Measurements from ENCODE around the gene MSRB3. TPM values are rescaled to one million over a fixed set of nuclear protein-coding genes. Genes with fewer than 3 reads are reported as not detected.

The MSRB3 gene
- total and polyA plus RNA-seq, 2 of the 4 experiments (the other 2 are of a cell fraction), result 31.7 to 35.7 TPM

DNA sequence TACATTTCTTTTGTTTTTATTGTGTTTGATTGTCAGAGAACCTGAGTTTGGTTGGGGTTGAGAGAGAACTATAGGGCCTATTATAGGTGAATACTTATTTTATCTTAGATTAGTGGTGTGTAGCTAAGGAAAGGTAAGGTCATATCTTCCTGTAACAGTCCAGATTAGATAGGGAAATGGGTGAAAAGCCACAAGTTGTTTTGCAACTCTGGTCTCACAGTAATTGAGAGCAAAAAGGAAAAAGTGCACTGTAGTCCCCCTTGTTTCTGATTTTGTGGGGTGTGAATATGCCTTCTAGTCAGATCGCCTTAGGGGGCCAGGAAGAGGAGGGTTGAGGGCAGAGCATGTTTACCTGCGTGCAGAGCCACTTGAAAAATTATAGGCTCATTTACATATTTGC, 8.9 kb downstream of the MSRB3 start:
- H3K4me2 ChIP-seq (ENCODE audit: low read depth, low read length), result no peak overlapping the region
- H3K9me3 ChIP-seq (ENCODE audit: control insufficient read depth, insufficient read depth, low read length), result no peaks in the 10 kb centered on the region
- H2AK9ac ChIP-seq (replicated peaks; ENCODE audit: low read depth, low read length, poor library complexity), result peak overlapping the region; percentile 66
- H3K18ac ChIP-seq (ENCODE audit: low read depth, low read length), result no peak overlapping the region
- no TSS peak for BruUV-seq (replicated peaks)
- H3K4ac ChIP-seq (ENCODE audit: low read depth, low read length), result no peak overlapping the region
- no peak overlapping the region for H3K9ac ChIP-seq (ENCODE audit: low read depth, low read length)
- TF ChIP-seq ELK1 (IDR thresholded peaks at IDR 0.05; ENCODE audit: borderline replicate concordance, low read depth, low read length) (no peak), POLR2A (IDR thresholded peaks at IDR 0.05; ENCODE audit: low read depth, low read length) (no peak), RFX5 (IDR thresholded peaks at IDR 0.05; ENCODE audit: low read depth, low read length) (no peak), SMC3 (IDR thresholded peaks at IDR 0.05; ENCODE audit: low read depth, low read length) (no peak), MAFK (IDR thresholded peaks at IDR 0.05; ENCODE audit: low read depth, low read length) (no peak)
- TF ChIP-seq, protein P1, sequence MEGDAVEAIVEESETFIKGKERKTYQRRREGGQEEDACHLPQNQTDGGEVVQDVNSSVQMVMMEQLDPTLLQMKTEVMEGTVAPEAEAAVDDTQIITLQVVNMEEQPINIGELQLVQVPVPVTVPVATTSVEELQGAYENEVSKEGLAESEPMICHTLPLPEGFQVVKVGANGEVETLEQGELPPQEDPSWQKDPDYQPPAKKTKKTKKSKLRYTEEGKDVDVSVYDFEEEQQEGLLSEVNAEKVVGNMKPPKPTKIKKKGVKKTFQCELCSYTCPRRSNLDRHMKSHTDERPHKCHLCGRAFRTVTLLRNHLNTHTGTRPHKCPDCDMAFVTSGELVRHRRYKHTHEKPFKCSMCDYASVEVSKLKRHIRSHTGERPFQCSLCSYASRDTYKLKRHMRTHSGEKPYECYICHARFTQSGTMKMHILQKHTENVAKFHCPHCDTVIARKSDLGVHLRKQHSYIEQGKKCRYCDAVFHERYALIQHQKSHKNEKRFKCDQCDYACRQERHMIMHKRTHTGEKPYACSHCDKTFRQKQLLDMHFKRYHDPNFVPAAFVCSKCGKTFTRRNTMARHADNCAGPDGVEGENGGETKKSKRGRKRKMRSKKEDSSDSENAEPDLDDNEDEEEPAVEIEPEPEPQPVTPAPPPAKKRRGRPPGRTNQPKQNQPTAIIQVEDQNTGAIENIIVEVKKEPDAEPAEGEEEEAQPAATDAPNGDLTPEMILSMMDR (conservative IDR thresholded peaks at IDR 0.05; ENCODE audit: low read depth, low read length), result no peak
- no peak overlapping the region for H2BK120ac ChIP-seq (ENCODE audit: low read depth, low read length)
- no CpG with 5 or more reads among the region's 2 CpGs for WGBS, 2 experiments (ENCODE audit: extremely low coverage in 2 of 2, insufficient read length in 1 of 2)
- no peak overlapping the region for H2BK15ac ChIP-seq (ENCODE audit: low read depth, low read length)
- no peak overlapping the region for H4K8ac ChIP-seq (ENCODE audit: low read depth in 2 of 2, low read length in 2 of 2)
- ATAC-seq (ENCODE audit: low read depth) (no peak), DNase-seq (no peak)
- H3K4me1 ChIP-seq (ENCODE audit: control insufficient read depth, insufficient read depth, low read length), result peaks cover 1% of the 10 kb centered on the region; the same call in 1 of the 2 replicates
- H3K27ac ChIP-seq (ENCODE audit: insufficient read depth, low read length), result no peak overlapping the region
- no peak overlapping the region for H2AFZ ChIP-seq (replicated peaks; ENCODE audit: low read length, poor library complexity)
- no peak overlapping the region for H2BK20ac ChIP-seq (ENCODE audit: low read depth, low read length)
- in situ Hi-C loops (cut with MboI; ENCODE audit: low sequenced_read_pairs), result loop anchor here (25.0 kb wide), 1 partner anchor 1125 kb away; no protein-coding TSS in a partner anchor
- H4K20me1 ChIP-seq (ENCODE audit: insufficient read depth, low read length), result peaks cover 79% of the 10 kb centered on the region
- H2AK5ac ChIP-seq (ENCODE audit: low read depth, low read length), result no peak overlapping the region
- ChIA-PET POLR2A (ENCODE audit: unreplicated experiment) (no interaction called here), CTCF (interaction anchor here (1.2 kb wide), 1 partner anchor 19 kb away, joined by 5 read pairs; no protein-coding TSS in a partner anchor)
- no peak overlapping the region for H4K91ac ChIP-seq (ENCODE audit: insufficient read depth, low read depth, low read length)
- H3K27me3 ChIP-seq (ENCODE audit: control insufficient read depth, insufficient read depth, low read length), result no peaks in the 10 kb centered on the region
- H3K36me3 ChIP-seq (ENCODE audit: control insufficient read depth, insufficient read depth, low read length), result peaks cover 2% of the 10 kb centered on the region
- 0 out of 2 replicates have a peak overlapping the region, but pooled peaks have one; percentile 19 for H3K23ac ChIP-seq (ENCODE audit: low read depth, low read length)
- peaks cover 3% of the 10 kb centered on the region; the same call in 1 of the 2 replicates for H3K9me1 ChIP-seq (ENCODE audit: insufficient read depth, low read length)
- H2BK5ac ChIP-seq (ENCODE audit: low read depth, low read length, poor library complexity, severe bottlenecking), result no peak overlapping the region
- no peak overlapping the region for H3K14ac ChIP-seq (replicated peaks; ENCODE audit: low read depth, low read length)
- no peak overlapping the region for H3K56ac ChIP-seq (ENCODE audit: extremely low read depth, insufficient read depth, low read length)
- no peak overlapping the region for H4K5ac ChIP-seq (ENCODE audit: low read depth, low read length)
- dilution Hi-C loops (cut with HindIII; ENCODE audit: low sequenced_read_pairs, unreplicated experiment), result no loop called here
- H3K79me1 ChIP-seq (ENCODE audit: low read depth in 1 of 2, low read length in 2 of 2), result peaks cover 17 to 70% of the 10 kb centered on the region in 2 experiments
- intact Hi-C loops (cut with micrococcal nuclease), result no loop called here
- no peak overlapping the region for H3K4me3 ChIP-seq (ENCODE audit: insufficient read depth, low read depth, low read length)

Measured in IMR-90 (cell line).